HG03469 (cell line): Measurements from ENCODE around the gene UPP1.
A peak's percentile ranks its signal among the peaks of the same experiment; 100 is the strongest.

ENCODE experiments used
- ATAC-seq: cut with Tn5 transposase; IDR thresholded peaks from one replicate; pipeline ENCODE4 v1.9.1; 2021; ENCODE audit warnings: mild to moderate bottlenecking, moderate library complexity, moderate number of reproducible peaks; ENCODE audit not compliant: unreplicated experiment

Gene UPP1

GRCh38 chr7:48085433-48085791 is 3.7 kb upstream of the UPP1 start:
- ATAC-seq: no peak

- ATAC-seq: no peak
Observed at GRCh38 chr7:48085942-48086341, 3.1 kb upstream of the UPP1 start.

DNA sequence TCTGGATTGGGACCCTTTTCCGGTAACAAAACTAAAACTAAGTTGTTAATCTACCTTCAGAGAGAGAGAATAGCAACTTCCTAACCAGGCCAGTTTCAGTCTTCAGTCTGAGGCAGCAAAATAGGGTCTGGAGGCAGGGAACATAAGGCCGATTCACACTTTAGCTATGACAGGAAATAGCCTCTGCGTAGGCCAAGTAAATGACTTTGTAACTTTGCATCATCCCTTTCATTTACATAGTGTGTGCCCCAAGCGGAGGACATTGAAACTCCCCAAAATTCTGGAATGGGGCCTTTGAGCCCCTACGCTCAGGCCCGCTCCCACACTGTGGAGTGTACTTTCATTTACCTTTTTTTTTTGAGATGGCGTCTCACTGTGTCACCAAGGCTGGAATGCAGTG is 1.7 kb upstream of the UPP1 start:
- ATAC-seq: peak; percentile 20

DNA sequence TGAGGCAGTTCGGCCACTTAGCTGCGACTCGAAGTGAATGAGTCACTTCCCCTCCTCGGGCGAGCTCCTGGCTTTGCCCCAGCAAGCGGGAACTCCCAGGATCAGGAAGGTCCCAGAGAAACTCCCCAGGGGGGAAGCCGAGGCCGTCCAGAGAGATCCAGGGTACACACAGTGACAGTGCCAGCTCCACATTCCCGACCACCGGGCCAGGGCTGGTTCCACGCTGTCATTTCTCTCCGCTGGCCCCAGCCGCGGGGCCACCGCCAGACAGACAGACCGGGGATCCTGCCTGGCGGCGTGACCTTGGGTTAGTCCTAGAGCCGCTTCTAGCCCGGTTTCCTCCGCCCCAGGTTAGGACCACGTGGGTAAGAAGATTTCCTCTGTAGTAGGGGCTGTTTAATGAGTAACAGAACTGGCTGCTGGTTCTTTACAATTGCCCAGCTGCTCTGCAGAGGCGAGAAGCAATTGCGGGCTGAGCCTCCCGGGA is 463 bp upstream of the UPP1 start:
- ATAC-seq: peak; percentile 36

GRCh38 chr7:48090095-48090805 is 1.2 kb downstream of the UPP1 start:
- no peak for ATAC-seq

DNA sequence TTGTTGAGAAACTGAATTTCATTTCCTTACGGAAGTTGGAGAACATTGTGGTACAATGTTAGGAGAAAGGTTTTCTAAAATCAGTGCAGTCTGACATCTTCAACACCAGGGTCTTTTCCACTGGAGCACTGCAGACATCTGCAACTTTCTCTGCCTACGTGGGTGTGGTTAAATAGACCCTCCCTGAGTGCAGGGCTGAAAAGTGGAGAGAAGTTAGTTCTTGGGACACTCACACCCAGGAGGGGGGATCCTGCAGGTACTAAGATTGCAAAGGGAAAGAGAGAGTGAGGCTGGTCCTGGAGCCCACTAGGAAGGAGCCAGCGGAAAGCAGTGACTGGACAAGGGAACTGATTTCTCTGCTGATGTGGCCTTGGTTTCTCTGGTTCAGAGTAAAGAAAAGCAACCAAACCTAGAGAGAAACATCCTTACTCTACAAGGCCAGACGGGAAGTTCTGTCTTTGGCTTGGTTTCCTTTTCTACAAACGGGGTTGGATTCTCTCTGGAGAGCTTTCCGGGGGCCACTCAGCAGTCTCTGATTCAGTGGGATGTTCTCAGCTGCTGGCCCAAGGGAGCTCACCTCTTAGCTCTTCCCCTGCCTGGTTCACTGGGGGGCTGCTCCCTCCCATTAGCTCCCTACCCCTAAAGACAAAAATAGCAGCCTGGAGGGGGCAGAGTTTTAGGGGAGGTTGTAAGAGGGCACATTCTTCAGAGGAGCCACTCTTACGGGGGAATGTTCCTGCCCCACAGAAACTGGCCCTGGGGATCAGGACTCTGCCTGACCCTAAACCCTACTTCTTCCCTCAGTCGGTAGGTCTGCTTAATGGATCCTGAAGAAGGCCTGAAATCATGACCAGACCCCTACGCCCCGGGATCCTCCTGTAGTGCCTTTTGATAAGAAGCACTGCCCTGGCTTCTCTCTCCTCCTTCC is 2.7 kb downstream of the UPP1 start:
- ATAC-seq: no peak

GRCh38 chr7:48094861-48095293 is 5.8 kb downstream of the UPP1 start:
- ATAC-seq: no peak

GRCh38 chr7:48096273-48096672 is 7.2 kb downstream of the UPP1 start:
- ATAC-seq: no peak

DNA sequence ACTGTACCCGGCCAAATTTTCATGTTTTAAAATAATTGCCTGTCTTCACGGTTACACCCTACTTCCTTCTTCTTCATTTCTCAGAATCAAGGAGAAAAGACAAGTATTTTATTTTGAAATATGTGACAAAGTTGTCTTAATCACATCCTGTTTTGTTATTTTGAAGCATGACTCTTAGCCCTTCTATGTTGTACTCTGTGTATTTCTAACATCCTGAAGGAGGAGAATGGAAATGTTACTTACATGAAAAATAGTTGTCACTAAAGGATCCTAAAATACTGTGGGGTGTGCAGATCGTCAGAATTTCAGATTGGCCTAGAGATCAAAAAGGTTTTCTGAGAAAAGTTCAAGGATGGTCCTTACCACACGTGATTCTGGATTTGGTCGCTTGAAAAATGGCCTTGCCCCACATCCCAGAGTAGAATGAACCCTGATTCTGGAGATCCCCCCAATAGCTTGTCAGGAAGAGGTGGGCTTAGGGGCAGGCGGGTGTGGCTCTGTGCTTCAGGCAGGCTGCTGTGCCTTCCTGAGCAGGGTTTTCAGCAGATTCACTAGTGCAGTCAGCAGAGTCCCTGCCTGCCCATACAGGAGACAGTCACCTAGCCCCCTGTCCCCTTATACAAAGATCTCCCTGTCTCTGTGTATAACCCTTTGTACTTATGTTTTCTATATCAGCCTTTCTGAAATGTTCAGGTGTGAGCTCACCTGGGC is 8.6 kb downstream of the UPP1 start:
- no peak for ATAC-seq

DNA sequence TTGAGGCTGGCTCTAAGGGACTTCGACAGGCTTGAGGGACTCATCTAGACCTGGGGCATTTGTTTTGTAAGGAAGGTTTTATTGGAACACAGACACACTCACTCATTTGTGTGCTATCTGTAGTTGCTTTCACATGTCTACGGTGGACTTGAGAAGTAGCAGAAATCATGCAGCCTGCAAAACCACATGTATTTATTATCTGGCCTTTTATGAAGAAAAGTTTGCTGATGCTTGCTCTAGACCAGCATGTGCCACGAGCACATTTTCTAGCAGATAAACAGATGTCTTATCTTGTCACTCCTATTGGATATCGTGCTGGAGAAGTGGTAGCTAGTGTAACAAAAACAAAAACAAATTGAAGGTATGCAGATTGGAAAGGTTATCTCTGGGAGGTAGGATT is 9.8 kb downstream of the UPP1 start:
- no peak for ATAC-seq

DNA sequence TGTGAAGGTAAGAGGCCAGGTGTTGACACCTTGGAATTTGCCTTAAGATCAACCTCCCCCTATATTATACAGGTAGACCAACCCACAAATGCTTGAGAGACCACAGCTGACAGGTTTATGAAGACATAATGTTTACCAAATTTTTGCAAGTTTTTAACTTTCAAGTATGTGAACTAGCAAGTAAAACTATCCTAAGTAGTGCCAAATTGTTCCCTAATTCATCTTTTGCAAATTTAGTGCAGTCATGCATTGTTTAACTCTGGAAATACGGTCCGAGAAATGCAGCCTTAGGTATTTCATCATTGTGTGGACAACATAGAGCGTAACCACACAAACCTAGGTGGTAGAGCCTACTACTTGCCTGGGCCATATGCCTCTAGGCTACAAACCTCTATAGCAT is 10.7 kb downstream of the UPP1 start:
- ATAC-seq: no peak

DNA sequence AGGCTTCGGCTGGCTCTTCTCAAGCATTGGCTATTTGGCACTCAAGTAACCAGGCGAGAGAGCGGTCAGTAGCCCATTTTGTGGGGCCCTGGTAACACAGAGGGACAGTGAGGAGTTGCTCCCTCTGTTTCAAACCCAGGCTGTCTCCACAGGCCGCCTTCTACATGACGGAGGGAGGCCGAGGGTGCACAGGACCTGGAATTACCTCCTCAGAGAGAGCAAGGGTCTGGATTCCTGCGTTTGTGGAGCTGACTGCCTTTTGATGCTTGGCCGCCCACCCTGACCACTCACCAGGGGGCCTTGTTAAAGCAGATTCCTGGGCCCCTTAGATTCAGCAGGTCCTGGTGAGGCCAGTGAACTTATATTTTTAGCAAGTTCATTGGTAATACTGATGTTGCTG is 12.3 kb downstream of the UPP1 start:
- no peak for ATAC-seq

- ATAC-seq: no peak
Observed at GRCh38 chr7:48101968-48102367, 12.9 kb downstream of the UPP1 start.

DNA sequence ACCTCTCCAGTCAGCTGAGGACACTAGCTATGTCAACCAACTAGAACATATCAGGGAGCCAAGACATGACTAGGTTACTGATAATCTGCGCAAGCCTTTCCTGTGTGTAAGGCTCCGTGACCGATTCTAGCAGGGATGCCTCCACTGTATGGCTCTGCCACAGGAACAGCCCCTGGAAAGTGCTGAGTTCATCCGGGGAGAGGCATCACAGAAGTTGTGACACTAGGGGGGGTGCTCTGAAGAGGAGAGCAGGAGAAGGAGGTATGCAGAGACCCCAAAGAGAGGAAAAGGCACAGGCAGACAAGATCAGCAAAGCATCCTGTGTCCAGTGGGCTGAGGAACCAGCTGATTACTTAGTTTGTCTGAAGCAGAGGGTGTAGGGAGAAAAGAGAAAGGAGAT is 13.5 kb downstream of the UPP1 start:
- no peak for ATAC-seq

DNA sequence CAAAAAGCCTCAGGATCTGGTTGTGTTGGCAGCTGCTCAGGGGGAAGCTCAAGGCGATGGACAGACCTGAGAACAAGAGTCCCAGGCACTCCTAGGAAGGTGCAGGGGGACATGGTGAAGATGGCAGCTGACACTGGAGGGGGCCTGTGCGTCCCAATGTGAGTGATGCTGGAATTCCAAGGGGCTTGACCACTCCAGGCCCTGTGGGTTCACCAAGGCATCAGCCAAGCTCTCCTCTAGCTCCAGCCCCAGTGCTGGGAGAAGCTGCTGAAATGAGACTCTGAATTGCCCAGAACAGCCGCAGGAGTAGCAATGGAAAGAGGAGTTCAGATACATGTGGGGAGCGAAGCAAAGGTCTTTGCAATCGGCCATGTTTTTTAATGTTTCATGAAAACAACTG is 16.0 kb downstream of the UPP1 start:
- no peak for ATAC-seq

DNA sequence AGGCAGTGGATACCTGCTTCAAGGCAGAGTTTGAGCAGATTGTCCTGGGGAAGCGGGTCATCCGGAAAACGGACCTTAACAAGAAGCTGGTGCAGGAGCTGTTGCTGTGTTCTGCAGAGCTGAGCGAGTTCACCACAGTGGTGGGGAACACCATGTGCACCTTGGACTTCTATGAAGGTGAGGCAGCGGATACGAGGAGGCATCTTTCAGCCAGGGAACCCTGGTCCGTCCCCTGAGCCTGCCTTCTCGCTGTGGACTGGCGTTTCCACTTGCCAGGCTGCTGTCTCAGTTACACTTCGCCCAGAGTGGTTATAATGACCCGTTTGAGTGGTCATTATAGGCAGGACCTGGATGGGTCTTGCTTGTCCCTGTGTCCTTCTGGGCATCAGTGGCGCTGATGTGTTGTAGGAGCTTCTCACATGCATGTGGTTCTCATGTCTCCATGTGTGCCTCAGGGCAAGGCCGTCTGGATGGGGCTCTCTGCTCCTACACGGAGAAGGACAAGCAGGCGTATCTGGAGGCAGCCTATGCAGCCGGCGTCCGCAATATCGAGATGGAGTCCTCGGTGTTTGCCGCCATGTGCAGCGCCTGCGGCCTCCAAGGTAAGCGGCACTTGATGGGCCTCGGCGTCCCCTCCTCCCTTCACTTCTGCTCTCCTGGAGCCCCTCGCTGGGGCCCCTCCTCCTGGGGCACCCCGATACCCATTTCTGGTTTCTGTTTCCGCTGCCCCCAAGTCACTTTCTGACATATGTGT is 18.0 kb downstream of the UPP1 start:
- no peak for ATAC-seq

GRCh38 chr7:48107926-48108472 is 18.9 kb downstream of the UPP1 start:
- ATAC-seq: no peak

- no peak for ATAC-seq
Observed at GRCh38 chr7:48108959-48109847, 20.1 kb downstream of the UPP1 start.

- ATAC-seq: peak; percentile 88
Observed at GRCh38 chr7:48109848-48110663, 21.0 kb downstream of the UPP1 start.
